HG03060 (cell line): ENCODE data around the gene ABCA1.
"Not testable (repeated sequence)": the region's sequence is repeated elsewhere in the genome, so short reads cannot be mapped to it uniquely, and the experiment has no call there.

Experiments used
- ATAC-seq: cut with Tn5 transposase; IDR thresholded peaks from one replicate; pipeline ENCODE4 v1.9.1; 2021; ENCODE audit warnings: low read depth, moderate number of reproducible peaks; ENCODE audit not compliant: unreplicated experiment

ABCA1 gene

GRCh38 chr9:104775574-104775936, 152.4 kb downstream of the ABCA1 start:
- peak; percentile 49 for ATAC-seq

- ATAC-seq, result peak; percentile 80
These were observed 153.0 kb downstream of the ABCA1 start for GRCh38 chr9:104774831-104775573.

- ATAC-seq, result no peak
These were observed 153.8 kb downstream of the ABCA1 start for GRCh38 chr9:104774132-104774531.

- ATAC-seq, result peak; percentile 29
These were observed 155.0 kb downstream of the ABCA1 start for GRCh38 chr9:104772714-104773510.

- ATAC-seq, result no peak
These were observed 158.3 kb downstream of the ABCA1 start for GRCh38 chr9:104769655-104770054.

- not testable (repeated sequence) for ATAC-seq
These were observed 158.9 kb downstream of the ABCA1 start for GRCh38 chr9:104769029-104769428.

- no peak for ATAC-seq
These were observed 160.4 kb downstream of the ABCA1 start for GRCh38 chr9:104767507-104767906.

GRCh38 chr9:104766025-104766424, 161.9 kb downstream of the ABCA1 start:
- no peak for ATAC-seq

GRCh38 chr9:104765138-104765537, 162.8 kb downstream of the ABCA1 start:
- ATAC-seq, result peak; percentile 46

GRCh38 chr9:104758974-104759373, 169.0 kb downstream of the ABCA1 start:
- ATAC-seq, result no peak

GRCh38 chr9:104750185-104750767, 177.7 kb downstream of the ABCA1 start:
- no peak for ATAC-seq

- ATAC-seq, result no peak
These were observed 179.5 kb downstream of the ABCA1 start for GRCh38 chr9:104748359-104749031.

GRCh38 chr9:104747565-104748358, 180.2 kb downstream of the ABCA1 start, which contains the start of gene NIPSNAP3A:
TSS of gene NIPSNAP3A (plus strand) at chr9:104747683. CDS start at chr9:104747793, 110 bp downstream.
- peak; percentile 50 for ATAC-seq

- no peak for ATAC-seq
These were observed 180.8 kb downstream of the ABCA1 start for GRCh38 chr9:104747245-104747564.

- no peak for ATAC-seq
These were observed 181.2 kb downstream of the ABCA1 start for GRCh38 chr9:104746798-104747197.

- no peak for ATAC-seq
These were observed 181.7 kb downstream of the ABCA1 start for GRCh38 chr9:104746285-104746684.

- ATAC-seq, result no peak
These were observed 182.1 kb downstream of the ABCA1 start for GRCh38 chr9:104745852-104746251.

- peak; percentile 51 for ATAC-seq
These were observed 184.5 kb downstream of the ABCA1 start for GRCh38 chr9:104743376-104743985.

GRCh38 chr9:104740621-104741020, 187.3 kb downstream of the ABCA1 start:
- no peak for ATAC-seq

- no peak for ATAC-seq
These were observed 189.5 kb downstream of the ABCA1 start for GRCh38 chr9:104738452-104738851.
